SK-N-SH (cell line): ENCODE results near the gene TMEM117. TPM values are rescaled to one million over a fixed set of nuclear protein-coding genes. Genes with fewer than 3 reads are reported as not detected.

Experiments used
- CTCF ChIA-PET: fragments of 300-600, 350-600 bp; formaldehyde crosslinking; extraction: SDS; loops from one replicate; lab custom pipeline; 2021; lab: Yijun Ruan, JAX
- POLR2A ChIA-PET: fragments of 350-600 bp; sonication (Branson Sonifier 250); formaldehyde crosslinking; extraction: SDS; loops from one replicate; lab custom pipeline; 2020; ENCODE audit warnings: antibody characterized with exemption, inconsistent platforms; lab: Yijun Ruan, JAX
- DNase-seq: peaks from one replicate; pipeline ENCODE4 v3.0.0; 2012
- H2AFZ ChIP-seq: fragments of 200-600 bp; sonication (generic); 2 replicates; pipeline ENCODE4 v1.8.1; 2016; ENCODE audit warnings: antibody characterized with exemption, mild to moderate bottlenecking, low read depth
- H3F3A ChIP-seq: fragments of 200-600 bp; sonication (generic); replicated peaks from 2 replicates; pipeline ENCODE3; 2016; ENCODE audit warnings: antibody characterized with exemption, mild to moderate bottlenecking; ENCODE audit not compliant: insufficient read depth
- H3K27ac ChIP-seq, 2 experiments: fragments of 200-500 bp in 1 of 2; fragments of 200-600 bp in 1 of 2; sonication (Bioruptor generic) in 1 of 2; sonication (generic), shearing (Covaris generic) in 1 of 2; 2 replicates each; pipeline versions ENCODE4 v1.5.1 to v1.6.1; 2014 to 2016; ENCODE audit warnings: low read depth in 2 of 2, inconsistent platforms in 1 of 2, low read length in 1 of 2, mild to moderate bottlenecking in 1 of 2, mixed read lengths in 1 of 2
- H3K27me3 ChIP-seq: fragments of 200-600 bp; sonication (generic), shearing (Covaris generic); 2 replicates; pipeline ENCODE4 v1.6.1; 2016; ENCODE audit warnings: mixed run types; ENCODE audit not compliant: insufficient read depth
- H3K36me3 ChIP-seq, 2 experiments: fragments of 200-500 bp in 1 of 2; fragments of 200-600 bp in 1 of 2; sonication (Bioruptor generic) in 1 of 2; sonication (generic) in 1 of 2; replicated peaks in 1 of 2; 2 replicates each; pipeline versions ENCODE3 to v1.5.1; 2014 to 2016; ENCODE audit warnings: low read length in 1 of 2, mild to moderate bottlenecking in 1 of 2; ENCODE audit not compliant: insufficient read depth in 2 of 2, control insufficient read depth in 1 of 2
- H3K4me1 ChIP-seq, 2 experiments: fragments of 200-500 bp in 1 of 2; fragments of 200-600 bp in 1 of 2; sonication (Bioruptor generic) in 1 of 2; sonication (generic), shearing (Covaris generic) in 1 of 2; 2 replicates each; pipeline versions ENCODE4 v1.5.1 to v1.6.1; 2014 to 2016; ENCODE audit warnings: low read depth in 1 of 2, low read length in 1 of 2, mixed run types in 1 of 2; ENCODE audit not compliant: insufficient read depth in 2 of 2, control insufficient read depth in 1 of 2
- H3K4me2 ChIP-seq: fragments of 200-600 bp; sonication (generic), shearing (Covaris generic); 2 replicates; pipeline ENCODE4 v1.6.1; 2017; ENCODE audit warnings: mixed run types
- H3K4me3 ChIP-seq, 2 experiments: fragments of 200-500 bp in 1 of 2; fragments of 200-600 bp in 1 of 2; sonication (Bioruptor generic) in 1 of 2; sonication (generic), shearing (Covaris generic) in 1 of 2; 2 replicates each; pipeline versions ENCODE4 v1.5.1 to v1.8.1; 2014 to 2016; ENCODE audit warnings: low read depth in 2 of 2, inconsistent platforms in 1 of 2, low read length in 1 of 2, mild to moderate bottlenecking in 1 of 2, mixed read lengths in 1 of 2, moderate library complexity in 1 of 2
- H3K79me2 ChIP-seq: fragments of 200-600 bp; sonication (generic); 2 replicates; pipeline ENCODE4 v1.8.1; 2017; ENCODE audit warnings: mild to moderate bottlenecking; ENCODE audit not compliant: insufficient read depth
- H3K9ac ChIP-seq: fragments of 200-600 bp; sonication (generic); 2 replicates; pipeline ENCODE4 v1.6.1; 2017; ENCODE audit warnings: mixed run types
- H3K9me2 ChIP-seq: fragments of 200-600 bp; sonication (generic); 2 replicates; pipeline ENCODE4 v1.6.1; 2017; ENCODE audit warnings: mixed run types
- H3K9me3 ChIP-seq: fragments of 200-600 bp; sonication (generic); 2 replicates; pipeline ENCODE4 v1.6.1; 2017; ENCODE audit warnings: mixed run types, mild to moderate bottlenecking, moderate library complexity
- H4K20me1 ChIP-seq: fragments of 200-600 bp; sonication (generic); 2 replicates; pipeline ENCODE4 v1.6.1; 2017; ENCODE audit warnings: mild to moderate bottlenecking, mixed run types; ENCODE audit not compliant: insufficient read depth
- ELF1 ChIP-seq: IDR thresholded peaks from 2 replicates; pipeline ENCODE4 v1.4.0; 2012
- EP300 ChIP-seq, 2 experiments: IDR thresholded peaks; 2 replicates each; pipeline versions ENCODE4 v1.4.0 to v1.6.1; 2012; ENCODE audit warnings: borderline replicate concordance in 1 of 2, low read depth in 1 of 2, low read length in 1 of 2
- FOSL2 ChIP-seq: IDR thresholded peaks from 2 replicates; pipeline ENCODE4 v1.4.0; 2012; ENCODE audit warnings: low read depth, mild to moderate bottlenecking, moderate library complexity, borderline replicate concordance
- FOXM1 ChIP-seq: IDR thresholded peaks from 2 replicates; pipeline ENCODE4 v1.4.0; 2012; ENCODE audit warnings: low read depth, mild to moderate bottlenecking
- JUND ChIP-seq: IDR thresholded peaks from 2 replicates; pipeline ENCODE4 v1.4.0; 2012
- MEF2A ChIP-seq: IDR thresholded peaks from 2 replicates; pipeline ENCODE4 v1.4.0; 2012; ENCODE audit warnings: low read depth, borderline replicate concordance
- MXI1 ChIP-seq: IDR thresholded peaks from 2 replicates; pipeline ENCODE4 v1.6.1; 2012; ENCODE audit warnings: mild to moderate bottlenecking, low read depth, low read length, improper control_type of control experiment
- NRF1 ChIP-seq: IDR thresholded peaks from 2 replicates; pipeline ENCODE4 v1.6.1; 2012; ENCODE audit warnings: low read depth, mild to moderate bottlenecking, low read length
- POLR2AphosphoS5 ChIP-seq: IDR thresholded peaks from 2 replicates; pipeline ENCODE4 v1.6.1; 2012; ENCODE audit warnings: low read depth, low read length
- RCOR1 ChIP-seq: fragments of 150-350 bp; IDR thresholded peaks from 2 replicates; pipeline ENCODE4 v1.6.1; 2017; ENCODE audit warnings: antibody characterized with exemption, low read length
- RFX5 ChIP-seq: IDR thresholded peaks from 2 replicates; pipeline ENCODE4 v1.6.1; 2012; ENCODE audit warnings: mild to moderate bottlenecking, improper control_type of control experiment, low read length
- RXRA ChIP-seq: IDR thresholded peaks from 2 replicates; pipeline ENCODE4 v1.4.0; 2012; ENCODE audit warnings: low read depth, mild to moderate bottlenecking, borderline replicate concordance
- SMC3 ChIP-seq: IDR thresholded peaks from 2 replicates; pipeline ENCODE4 v1.6.1; 2012; ENCODE audit warnings: low read depth, low read length, improper control_type of control experiment
- TAF1 ChIP-seq: IDR thresholded peaks from 2 replicates; pipeline ENCODE4 v1.6.1; 2012; ENCODE audit warnings: low read depth, mild to moderate bottlenecking, low read length, moderate library complexity, borderline replicate concordance
- TCF12 ChIP-seq: IDR thresholded peaks from 2 replicates; pipeline ENCODE4 v1.4.0; 2012
- TEAD4 ChIP-seq: IDR thresholded peaks from 2 replicates; pipeline ENCODE4 v1.4.0; 2012; ENCODE audit warnings: mild to moderate bottlenecking, borderline replicate concordance; ENCODE audit not compliant: insufficient read depth
- YY1 ChIP-seq: IDR thresholded peaks from 2 replicates; pipeline ENCODE4 v1.4.0; 2012; ENCODE audit warnings: low read depth, mild to moderate bottlenecking
- WGBS: methylation state at CpG from one replicate; pipeline ENCODE4 v1.1.6; 2017; ENCODE audit warnings: low lambda C conversion rate; 5-methylcytosine and 5-hydroxymethylcytosine counted together
- polyA plus RNA-seq, 3 experiments: library from polyadenylated mRNA; depleted of rRNA; stranded (reverse); fragments of >200 nt; gene quantifications; 2 replicates each; pipeline ENCODE4 v1.2.3, GENCODE V29; 2012
- TF ChIP-seq, protein P1 (sequence below): fragments of 150-350 bp; IDR thresholded peaks from 2 replicates; pipeline ENCODE4 v1.6.1; 2017; ENCODE audit warnings: antibody characterized with exemption, low read length, low read depth, borderline replicate concordance
- TF ChIP-seq, protein P2 (sequence below): IDR thresholded peaks from 2 replicates; pipeline ENCODE4 v1.6.1; 2012; ENCODE audit warnings: mild to moderate bottlenecking, low read depth, low read length, moderate library complexity
- TF ChIP-seq, protein P3 (sequence below): IDR thresholded peaks from 2 replicates; pipeline ENCODE4 v1.4.0; 2012; ENCODE audit warnings: low read depth, borderline replicate concordance
- TF ChIP-seq, protein P4 (sequence below): IDR thresholded peaks from 2 replicates; pipeline ENCODE4; 2012

Gene TMEM117
- polyA plus RNA-seq, 1 of the 3 experiments (the other 2 are of a cell fraction), result 0.81 TPM

DNA sequence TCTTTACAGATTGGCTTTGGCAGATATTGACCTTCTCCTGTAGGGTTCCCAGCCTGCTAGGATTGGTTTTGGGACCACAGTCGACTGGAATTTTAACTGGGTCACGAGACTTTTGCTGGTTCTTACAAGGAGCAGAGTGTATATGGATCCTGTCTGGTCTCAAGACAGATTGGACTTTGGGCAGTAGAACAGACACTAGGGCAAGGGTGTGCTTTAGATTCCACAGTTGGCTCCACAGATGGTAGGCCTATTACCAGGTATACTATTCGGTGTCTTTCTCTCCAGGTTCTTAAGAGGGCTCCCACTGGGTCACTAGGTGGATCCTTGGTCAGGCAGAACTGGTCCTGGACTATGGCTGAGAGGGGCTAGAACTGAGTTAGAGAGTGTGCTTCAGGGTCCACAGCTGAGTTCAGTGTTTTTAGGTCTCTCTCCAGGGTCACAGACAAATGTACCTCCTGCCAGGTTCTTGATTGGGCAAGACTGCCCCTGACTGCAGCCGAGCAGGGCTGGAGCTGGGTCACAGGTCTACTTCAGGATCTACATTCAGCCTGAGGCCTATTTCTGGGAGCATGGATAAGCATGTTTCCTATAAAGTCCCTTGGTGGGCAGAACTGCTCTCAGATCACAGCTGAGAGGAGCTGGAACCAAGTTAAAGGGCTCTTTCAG, 460.2 kb downstream of the TMEM117 start:
- TF ChIP-seq RCOR1, result no peak
- no peak for TF ChIP-seq SMC3
- TF ChIP-seq, protein P1, sequence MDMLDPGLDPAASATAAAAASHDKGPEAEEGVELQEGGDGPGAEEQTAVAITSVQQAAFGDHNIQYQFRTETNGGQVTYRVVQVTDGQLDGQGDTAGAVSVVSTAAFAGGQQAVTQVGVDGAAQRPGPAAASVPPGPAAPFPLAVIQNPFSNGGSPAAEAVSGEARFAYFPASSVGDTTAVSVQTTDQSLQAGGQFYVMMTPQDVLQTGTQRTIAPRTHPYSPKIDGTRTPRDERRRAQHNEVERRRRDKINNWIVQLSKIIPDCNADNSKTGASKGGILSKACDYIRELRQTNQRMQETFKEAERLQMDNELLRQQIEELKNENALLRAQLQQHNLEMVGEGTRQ, result no peak
- no peak for TF ChIP-seq FOXM1
- TF ChIP-seq MEF2A, result no peak
- no peak for TF ChIP-seq FOSL2
- no peak for TF ChIP-seq RXRA
- no peak for TF ChIP-seq TAF1
- TF ChIP-seq MXI1, result no peak
- no peak for TF ChIP-seq ELF1
- no peak for TF ChIP-seq JUND
- TF ChIP-seq POLR2AphosphoS5, result no peak
- no peak for DNase-seq
- H3K9ac ChIP-seq, result no peak overlapping the region
- ChIA-PET POLR2A (no interaction called here), CTCF (interaction anchor here (0.9 kb wide), 1 partner anchor 21 kb away, joined by 3 read pairs; no protein-coding TSS in a partner anchor)
- no peaks in the 10 kb centered on the region for H4K20me1 ChIP-seq
- no peak overlapping the region for H3K4me2 ChIP-seq
- H3K27me3 ChIP-seq, result no peaks in the 10 kb centered on the region
- no peak overlapping the region for H3K27ac ChIP-seq
- 28% methylated on average over 4 of the region's 4 CpGs for WGBS
- H3K4me1 ChIP-seq, result no peaks in the 10 kb centered on the region
- no peaks in the 10 kb centered on the region for H3K9me3 ChIP-seq
- H3F3A ChIP-seq, result no peaks in the 10 kb centered on the region
- H2AFZ ChIP-seq, result no peak overlapping the region
- H3K36me3 ChIP-seq, result no peaks in the 10 kb centered on the region
- no peaks in the 10 kb centered on the region for H3K9me2 ChIP-seq
- H3K79me2 ChIP-seq, result no peaks in the 10 kb centered on the region
- no peak overlapping the region for H3K4me3 ChIP-seq

DNA sequence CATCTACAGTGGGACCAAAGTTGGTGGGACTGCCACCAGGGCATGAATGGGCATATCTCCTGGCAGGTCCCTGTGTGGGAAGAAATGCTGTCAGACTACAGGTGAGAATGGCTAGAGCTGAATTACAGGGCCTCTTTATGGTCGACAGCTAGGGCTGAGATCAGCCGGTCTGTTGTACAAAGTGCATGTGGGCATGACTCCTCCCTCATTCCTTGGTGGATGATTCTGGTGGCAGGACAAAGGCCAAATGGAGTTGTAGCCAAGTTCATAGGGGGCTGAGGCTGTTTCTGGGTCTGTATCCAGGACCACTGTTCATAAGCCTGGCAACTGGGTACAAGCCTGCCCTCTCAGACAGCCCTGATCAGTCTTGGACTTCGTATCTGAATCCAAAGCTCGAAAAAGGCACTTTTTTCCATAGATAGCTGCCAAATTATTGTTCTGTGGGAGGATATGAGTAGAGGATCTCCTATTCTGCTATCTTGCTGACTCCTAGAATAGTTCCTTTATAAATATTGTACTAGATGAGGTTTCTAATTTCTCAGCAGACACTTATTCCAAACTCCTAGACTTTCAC, 460.8 kb downstream of the TMEM117 start:
- Histone ChIP-seq H3K27ac (no peak overlapping the region), H4K20me1 (no peaks in the 10 kb centered on the region), H3K4me1 (no peaks in the 10 kb centered on the region), H3F3A (no peaks in the 10 kb centered on the region), H3K9me3 (no peaks in the 10 kb centered on the region), H3K4me3 (no peak overlapping the region), H2AFZ (no peak overlapping the region), H3K9me2 (no peaks in the 10 kb centered on the region), H3K4me2 (no peak overlapping the region), H3K36me3 (no peaks in the 10 kb centered on the region), H3K9ac (no peak overlapping the region), H3K79me2 (no peaks in the 10 kb centered on the region), H3K27me3 (no peaks in the 10 kb centered on the region)
- WGBS, result 53% methylated on average over 4 of the region's 4 CpGs
- POLR2A ChIA-PET, result no interaction called here
- DNase-seq, result no peak
- CTCF ChIA-PET, result no interaction called here
- no peak for TF ChIP-seq NRF1
- no peak for TF ChIP-seq EP300 (IDR thresholded peaks at IDR 0.05; ENCODE audit: borderline replicate concordance in 1 of 2, low read depth in 1 of 2, low read length in 1 of 2)
- TF ChIP-seq, protein P2, sequence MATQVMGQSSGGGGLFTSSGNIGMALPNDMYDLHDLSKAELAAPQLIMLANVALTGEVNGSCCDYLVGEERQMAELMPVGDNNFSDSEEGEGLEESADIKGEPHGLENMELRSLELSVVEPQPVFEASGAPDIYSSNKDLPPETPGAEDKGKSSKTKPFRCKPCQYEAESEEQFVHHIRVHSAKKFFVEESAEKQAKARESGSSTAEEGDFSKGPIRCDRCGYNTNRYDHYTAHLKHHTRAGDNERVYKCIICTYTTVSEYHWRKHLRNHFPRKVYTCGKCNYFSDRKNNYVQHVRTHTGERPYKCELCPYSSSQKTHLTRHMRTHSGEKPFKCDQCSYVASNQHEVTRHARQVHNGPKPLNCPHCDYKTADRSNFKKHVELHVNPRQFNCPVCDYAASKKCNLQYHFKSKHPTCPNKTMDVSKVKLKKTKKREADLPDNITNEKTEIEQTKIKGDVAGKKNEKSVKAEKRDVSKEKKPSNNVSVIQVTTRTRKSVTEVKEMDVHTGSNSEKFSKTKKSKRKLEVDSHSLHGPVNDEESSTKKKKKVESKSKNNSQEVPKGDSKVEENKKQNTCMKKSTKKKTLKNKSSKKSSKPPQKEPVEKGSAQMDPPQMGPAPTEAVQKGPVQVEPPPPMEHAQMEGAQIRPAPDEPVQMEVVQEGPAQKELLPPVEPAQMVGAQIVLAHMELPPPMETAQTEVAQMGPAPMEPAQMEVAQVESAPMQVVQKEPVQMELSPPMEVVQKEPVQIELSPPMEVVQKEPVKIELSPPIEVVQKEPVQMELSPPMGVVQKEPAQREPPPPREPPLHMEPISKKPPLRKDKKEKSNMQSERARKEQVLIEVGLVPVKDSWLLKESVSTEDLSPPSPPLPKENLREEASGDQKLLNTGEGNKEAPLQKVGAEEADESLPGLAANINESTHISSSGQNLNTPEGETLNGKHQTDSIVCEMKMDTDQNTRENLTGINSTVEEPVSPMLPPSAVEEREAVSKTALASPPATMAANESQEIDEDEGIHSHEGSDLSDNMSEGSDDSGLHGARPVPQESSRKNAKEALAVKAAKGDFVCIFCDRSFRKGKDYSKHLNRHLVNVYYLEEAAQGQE, result no peak
- TF ChIP-seq, protein P3, sequence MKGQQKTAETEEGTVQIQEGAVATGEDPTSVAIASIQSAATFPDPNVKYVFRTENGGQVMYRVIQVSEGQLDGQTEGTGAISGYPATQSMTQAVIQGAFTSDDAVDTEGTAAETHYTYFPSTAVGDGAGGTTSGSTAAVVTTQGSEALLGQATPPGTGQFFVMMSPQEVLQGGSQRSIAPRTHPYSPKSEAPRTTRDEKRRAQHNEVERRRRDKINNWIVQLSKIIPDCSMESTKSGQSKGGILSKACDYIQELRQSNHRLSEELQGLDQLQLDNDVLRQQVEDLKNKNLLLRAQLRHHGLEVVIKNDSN, result no peak
- TF ChIP-seq, protein P4, sequence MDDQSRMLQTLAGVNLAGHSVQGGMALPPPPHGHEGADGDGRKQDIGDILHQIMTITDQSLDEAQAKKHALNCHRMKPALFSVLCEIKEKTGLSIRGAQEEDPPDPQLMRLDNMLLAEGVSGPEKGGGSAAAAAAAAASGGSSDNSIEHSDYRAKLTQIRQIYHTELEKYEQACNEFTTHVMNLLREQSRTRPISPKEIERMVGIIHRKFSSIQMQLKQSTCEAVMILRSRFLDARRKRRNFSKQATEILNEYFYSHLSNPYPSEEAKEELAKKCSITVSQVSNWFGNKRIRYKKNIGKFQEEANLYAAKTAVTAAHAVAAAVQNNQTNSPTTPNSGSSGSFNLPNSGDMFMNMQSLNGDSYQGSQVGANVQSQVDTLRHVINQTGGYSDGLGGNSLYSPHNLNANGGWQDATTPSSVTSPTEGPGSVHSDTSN, result no peak
- no peak for TF ChIP-seq POLR2AphosphoS5
- no peak for TF ChIP-seq FOXM1
- no peak for TF ChIP-seq MXI1
- no peak for TF ChIP-seq YY1
- no peak for TF ChIP-seq TCF12
- TF ChIP-seq TEAD4, result no peak
- no peak for TF ChIP-seq RFX5
